Progenitor cell of endocrine pancreas (in vitro differentiated cells): ENCODE measurements around the gene MICOS13. TPM values are rescaled to one million over a fixed set of nuclear protein-coding genes. Genes with fewer than 3 reads are reported as not detected.

ENCODE experiments used
- DNase-seq: peaks from one replicate; pipeline ENCODE4 v3.0.0; 2021; ENCODE audit warnings: low spot score; ENCODE audit not compliant: unreplicated experiment
- H3K27ac Mint-ChIP-seq: 2 replicates; pipeline ENCODE4 v1.8.0; 2021; ENCODE audit warnings: mild to moderate bottlenecking, moderate library complexity, mixed read lengths
- H3K27me3 Mint-ChIP-seq: 2 replicates; pipeline ENCODE4 v1.8.0; 2021; ENCODE audit warnings: mixed read lengths
- H3K36me3 Mint-ChIP-seq: 2 replicates; pipeline ENCODE4 v1.8.0; 2022; ENCODE audit warnings: mixed read lengths; ENCODE audit not compliant: insufficient read depth
- H3K4me1 Mint-ChIP-seq: 2 replicates; pipeline ENCODE4 v1.8.0; 2021; ENCODE audit warnings: low read depth, mixed read lengths
- H3K4me3 Mint-ChIP-seq: 2 replicates; pipeline ENCODE4 v1.8.0; 2021; ENCODE audit warnings: low read depth, mild to moderate bottlenecking, moderate library complexity, mixed read lengths
- H3K9me3 Mint-ChIP-seq: 2 replicates; pipeline ENCODE4 v1.8.0; 2021; ENCODE audit warnings: low read depth, mixed read lengths
- total RNA-seq: library from RNA; stranded (reverse); gene quantifications from 2 replicates; pipeline ENCODE4 v1.2.1, GENCODE V29; 2021
- TF ChIP-seq, protein P1 (sequence below): fragments of 200-600 bp; sonication (generic); IDR thresholded peaks from one replicate; pipeline ENCODE4 v1.5.0; 2021; ENCODE audit warnings: antibody characterized with exemption, mild to moderate bottlenecking; ENCODE audit not compliant: unreplicated experiment

MICOS13 gene
- total RNA-seq, 1 donor from 2014 or later, result 29.7 TPM

DNA sequence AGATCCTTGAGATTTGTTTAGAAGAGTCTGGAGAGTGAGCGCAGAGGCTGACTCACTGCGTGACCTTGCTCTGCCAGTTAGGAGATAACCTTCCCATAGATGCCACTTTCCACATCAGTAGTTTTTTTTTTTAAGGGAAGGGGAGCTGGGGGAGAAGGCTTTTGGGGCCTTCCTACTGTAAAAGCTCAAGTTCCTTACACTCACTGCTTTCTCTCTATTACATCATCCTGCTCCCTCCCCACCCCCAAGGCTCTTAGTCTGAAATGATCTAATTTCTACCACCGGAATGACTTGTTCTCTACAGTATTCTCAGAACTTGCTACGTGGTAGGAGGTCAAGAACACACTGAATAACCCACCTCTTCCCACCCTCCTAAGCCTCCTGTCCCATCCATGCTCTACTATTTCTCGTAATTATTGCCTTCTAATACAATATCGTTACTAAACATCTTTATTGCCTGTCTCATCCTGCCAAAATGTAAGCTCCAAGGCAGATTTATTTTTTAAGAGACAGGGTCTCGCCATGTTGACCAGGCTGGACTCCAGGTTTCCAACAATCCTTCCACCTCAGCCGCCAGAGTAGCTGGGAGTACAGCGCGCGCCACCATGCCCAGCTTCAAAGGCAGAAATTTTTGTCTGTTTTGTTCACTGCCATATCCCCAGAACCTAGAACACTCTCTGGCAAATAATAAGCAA, 38.4 kb upstream of the MICOS13 start:
- Mint-ChIP-seq H3K4me3 (peak overlapping the region; percentile 93), H3K36me3 (peaks cover 2% of the 10 kb centered on the region), H3K27me3 (no peaks in the 10 kb centered on the region), H3K27ac (peak overlapping the region; percentile 95), H3K9me3 (no peaks in the 10 kb centered on the region), H3K4me1 (peaks cover 10% of the 10 kb centered on the region)
- DNase-seq, result no peak
- TF ChIP-seq, protein P1, sequence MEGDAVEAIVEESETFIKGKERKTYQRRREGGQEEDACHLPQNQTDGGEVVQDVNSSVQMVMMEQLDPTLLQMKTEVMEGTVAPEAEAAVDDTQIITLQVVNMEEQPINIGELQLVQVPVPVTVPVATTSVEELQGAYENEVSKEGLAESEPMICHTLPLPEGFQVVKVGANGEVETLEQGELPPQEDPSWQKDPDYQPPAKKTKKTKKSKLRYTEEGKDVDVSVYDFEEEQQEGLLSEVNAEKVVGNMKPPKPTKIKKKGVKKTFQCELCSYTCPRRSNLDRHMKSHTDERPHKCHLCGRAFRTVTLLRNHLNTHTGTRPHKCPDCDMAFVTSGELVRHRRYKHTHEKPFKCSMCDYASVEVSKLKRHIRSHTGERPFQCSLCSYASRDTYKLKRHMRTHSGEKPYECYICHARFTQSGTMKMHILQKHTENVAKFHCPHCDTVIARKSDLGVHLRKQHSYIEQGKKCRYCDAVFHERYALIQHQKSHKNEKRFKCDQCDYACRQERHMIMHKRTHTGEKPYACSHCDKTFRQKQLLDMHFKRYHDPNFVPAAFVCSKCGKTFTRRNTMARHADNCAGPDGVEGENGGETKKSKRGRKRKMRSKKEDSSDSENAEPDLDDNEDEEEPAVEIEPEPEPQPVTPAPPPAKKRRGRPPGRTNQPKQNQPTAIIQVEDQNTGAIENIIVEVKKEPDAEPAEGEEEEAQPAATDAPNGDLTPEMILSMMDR, result no peak

DNA sequence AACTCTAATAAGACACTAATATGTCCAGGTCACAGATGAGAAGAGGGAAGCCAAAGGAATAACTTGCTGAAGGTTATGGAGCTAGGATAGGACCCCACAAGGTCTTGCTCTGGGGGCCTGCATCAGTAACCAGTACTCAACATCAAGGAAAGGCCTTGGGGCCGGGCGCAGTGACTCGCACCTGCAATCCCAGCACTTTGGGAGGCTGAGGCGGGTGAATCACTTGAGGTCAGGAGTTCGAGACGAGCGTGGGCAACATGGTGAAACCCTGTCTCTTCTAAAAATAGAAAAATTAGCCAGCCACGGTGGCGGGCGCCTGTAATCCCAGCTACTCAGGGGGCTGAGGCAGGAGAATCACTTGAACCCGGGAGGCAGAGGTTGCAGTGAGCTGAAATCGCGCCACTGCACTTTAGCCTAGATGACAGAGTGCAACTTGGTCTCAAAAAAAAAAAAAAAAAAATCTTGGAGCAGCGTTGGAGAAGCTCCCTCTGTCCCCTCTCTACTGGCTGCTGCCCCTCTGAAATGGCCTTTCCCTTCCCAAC, 37.8 kb upstream of the MICOS13 start:
- DNase-seq, result no peak
- Mint-ChIP-seq H3K27ac (peak overlapping the region; percentile 95), H3K4me1 (peaks cover 10% of the 10 kb centered on the region), H3K4me3 (peak overlapping the region; percentile 93), H3K36me3 (peaks cover 4% of the 10 kb centered on the region), H3K9me3 (no peaks in the 10 kb centered on the region), H3K27me3 (no peaks in the 10 kb centered on the region)
- TF ChIP-seq, protein P1, result no peak

DNA sequence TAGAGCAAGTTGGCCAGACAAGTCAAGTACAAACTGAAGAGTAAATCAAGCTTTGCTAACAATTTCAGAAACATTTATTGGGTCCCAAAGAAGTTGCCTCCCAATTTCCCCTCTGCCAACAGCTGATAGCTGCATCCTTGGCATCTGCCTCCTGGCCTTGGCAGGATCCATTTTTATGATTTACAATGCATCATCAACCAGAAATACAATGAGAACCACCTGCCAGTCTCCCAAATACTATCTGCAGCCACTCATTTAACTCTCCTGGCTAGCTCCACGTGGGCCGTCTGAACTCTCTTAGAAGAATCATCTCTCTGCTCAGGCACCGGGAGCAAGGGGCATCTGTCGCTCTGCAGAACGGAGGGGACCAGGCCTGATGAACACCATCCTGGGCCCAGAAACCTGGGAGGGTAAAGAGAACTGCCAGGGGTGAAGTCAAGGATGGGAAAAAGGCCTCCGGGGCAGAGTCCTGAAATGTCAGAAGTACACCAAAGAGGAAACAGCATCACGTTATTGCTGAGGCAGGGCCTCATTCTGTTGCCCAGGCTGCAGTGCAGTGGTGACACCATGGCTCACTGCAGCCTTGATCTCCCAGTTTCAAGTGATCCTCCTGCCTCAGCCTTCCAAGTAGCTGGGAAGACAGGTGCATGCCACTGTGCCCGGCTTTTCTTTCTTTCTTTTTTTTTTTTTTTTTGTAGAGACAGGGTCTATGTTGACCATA, 37.1 kb upstream of the MICOS13 start:
- peaks cover 10% of the 10 kb centered on the region for H3K4me1 Mint-ChIP-seq
- no peaks in the 10 kb centered on the region for H3K27me3 Mint-ChIP-seq
- TF ChIP-seq, protein P1, result no peak
- peak overlapping the region; percentile 38 for H3K4me3 Mint-ChIP-seq
- peak overlapping the region; percentile 45 for H3K27ac Mint-ChIP-seq
- H3K36me3 Mint-ChIP-seq, result peaks cover 4% of the 10 kb centered on the region
- H3K9me3 Mint-ChIP-seq, result no peaks in the 10 kb centered on the region
- DNase-seq, result no peak

DNA sequence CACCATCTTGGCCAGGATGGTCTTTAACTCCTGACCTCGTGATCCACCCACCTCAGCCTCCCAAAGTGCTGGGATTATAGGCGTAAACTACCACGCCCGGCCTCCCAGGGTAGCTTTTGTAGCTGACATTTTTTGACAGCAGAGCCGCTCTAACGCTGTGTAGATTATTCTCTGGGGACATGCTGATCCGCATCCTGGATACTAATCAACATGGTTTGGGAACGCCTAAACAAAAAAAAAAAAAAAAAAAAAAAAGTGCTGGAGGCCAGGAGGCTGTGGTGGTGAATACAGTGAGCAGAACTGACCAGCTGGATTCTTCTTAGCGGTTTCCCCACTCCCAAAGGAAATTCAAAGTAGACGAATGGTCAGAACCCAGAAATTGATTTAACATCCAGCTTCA, 34.5 kb upstream of the MICOS13 start:
- DNase-seq, result no peak
- Mint-ChIP-seq H3K27ac (no peak overlapping the region), H3K4me3 (no peak overlapping the region), H3K4me1 (peaks cover 10% of the 10 kb centered on the region), H3K9me3 (no peaks in the 10 kb centered on the region), H3K27me3 (no peaks in the 10 kb centered on the region), H3K36me3 (peaks cover 4% of the 10 kb centered on the region)
- TF ChIP-seq, protein P1, result no peak

DNA sequence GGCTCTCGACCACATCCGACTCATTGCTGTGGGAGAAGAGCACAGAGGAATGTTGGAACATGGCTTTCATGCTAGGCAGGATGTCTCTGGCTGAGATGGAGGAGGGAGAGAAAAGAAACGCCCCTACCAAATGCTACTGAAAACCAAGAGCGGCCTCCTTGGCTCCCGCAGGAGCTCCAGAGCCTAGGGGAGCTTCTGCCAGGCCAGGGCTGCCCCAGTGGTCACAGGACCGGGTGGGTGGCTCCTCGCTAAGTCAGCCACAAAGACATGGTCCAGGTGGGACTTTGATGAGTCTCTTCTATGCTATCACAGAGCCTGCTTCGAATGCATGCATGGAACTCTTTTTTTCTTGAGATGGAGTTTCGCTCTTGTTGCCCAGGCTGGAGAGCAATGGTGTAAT, 32.9 kb upstream of the MICOS13 start:
- DNase-seq, result no peak
- Mint-ChIP-seq H3K27ac (peak overlapping the region; percentile 33), H3K27me3 (no peaks in the 10 kb centered on the region), H3K4me1 (no peaks in the 10 kb centered on the region), H3K4me3 (no peak overlapping the region), H3K9me3 (no peaks in the 10 kb centered on the region), H3K36me3 (peaks cover 4% of the 10 kb centered on the region)
- TF ChIP-seq, protein P1, result no peak
